ENCODE results near the gene B4GALNT4.
A peak's percentile ranks its signal among the peaks of the same experiment; 100 is the strongest.
"Not testable (repeated sequence)": the region's sequence is repeated elsewhere in the genome, so short reads cannot be mapped to it uniquely, and the experiment has no call there.

B4GALNT4 gene

DNA sequence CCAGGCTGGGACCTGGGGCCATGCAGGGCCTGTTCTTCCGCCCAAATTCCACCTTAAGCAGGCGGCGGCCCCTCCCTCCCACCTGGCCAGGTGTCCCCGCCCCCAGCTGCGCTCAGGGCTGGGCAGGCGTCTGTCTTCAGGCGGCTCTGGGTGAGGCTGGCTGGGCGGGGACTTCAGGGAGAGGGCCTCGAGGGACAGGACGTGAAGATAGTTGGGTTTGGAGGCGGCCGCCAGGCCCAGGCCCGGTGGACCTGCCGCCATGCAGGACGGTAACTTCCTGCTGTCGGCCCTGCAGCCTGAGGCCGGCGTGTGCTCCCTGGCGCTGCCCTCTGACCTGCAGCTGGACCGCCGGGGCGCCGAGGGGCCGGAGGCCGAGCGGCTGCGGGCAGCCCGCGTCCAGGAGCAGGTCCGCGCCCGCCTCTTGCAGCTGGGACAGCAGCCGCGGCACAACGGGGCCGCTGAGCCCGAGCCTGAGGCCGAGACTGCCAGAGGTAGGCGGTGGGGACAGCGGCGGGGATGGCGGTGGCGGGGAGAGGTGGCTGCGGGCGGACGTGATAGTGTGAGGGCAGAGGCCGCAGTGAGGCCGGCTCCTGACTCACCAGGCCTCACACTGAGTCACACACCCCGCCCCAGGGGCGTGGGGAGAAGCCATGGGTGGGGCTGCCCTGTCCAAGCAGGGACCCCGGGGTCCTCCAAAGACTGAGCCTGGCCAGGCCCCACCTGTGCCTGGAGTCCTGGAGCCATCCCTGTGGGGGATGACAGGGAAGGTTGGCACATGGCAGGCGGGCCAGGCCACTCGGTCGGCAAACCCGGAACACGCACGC lies 24.9 kb downstream of the B4GALNT4 start, which contains the start of gene PKP3:
Gene PKP3 (plus strand): TSS at position 176 of the 824 bp plus-strand sequence. CDS start 84 bp downstream, at position 260.
- no peak for DNase-seq

DNA sequence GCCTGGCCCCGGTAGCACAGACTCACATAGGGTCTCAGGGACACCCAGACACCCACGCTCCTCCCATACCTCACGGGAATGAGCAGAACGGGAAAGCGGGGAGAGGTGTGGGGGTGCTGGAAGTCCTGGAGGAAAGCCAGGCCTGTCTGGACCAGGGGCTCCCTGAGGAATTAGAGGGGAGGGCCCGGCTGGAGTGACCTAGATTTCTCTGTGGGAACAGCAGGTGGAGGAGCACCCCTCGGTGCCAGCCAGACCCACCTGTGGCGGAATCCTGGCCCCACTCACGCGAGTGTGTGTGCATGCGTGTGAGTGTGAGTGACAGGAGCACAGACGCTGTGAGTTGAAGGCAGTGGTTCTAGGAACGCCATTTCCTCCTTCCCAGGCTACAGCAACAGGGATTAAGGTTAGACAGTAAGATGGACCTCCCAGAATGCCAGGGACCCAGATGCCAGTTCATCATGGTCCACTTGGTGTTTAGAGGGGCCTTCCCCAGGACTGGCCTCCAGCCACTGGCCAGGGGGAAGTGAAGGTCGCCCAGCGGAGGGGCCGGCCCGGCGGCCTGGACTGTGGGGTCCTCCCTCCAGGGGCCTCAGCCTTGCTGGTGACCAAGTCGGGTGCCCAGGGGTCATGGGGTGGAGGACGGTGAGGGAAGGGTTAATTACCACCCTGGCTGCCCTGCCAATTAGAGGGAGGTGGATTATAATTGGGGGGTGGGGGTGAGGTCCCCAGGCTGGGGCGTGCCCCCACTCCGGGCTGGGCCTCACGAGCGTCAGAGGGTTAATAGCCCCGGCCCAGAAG lies 25.8 kb downstream of the B4GALNT4 start:
- DNase-seq, result no peak

DNA sequence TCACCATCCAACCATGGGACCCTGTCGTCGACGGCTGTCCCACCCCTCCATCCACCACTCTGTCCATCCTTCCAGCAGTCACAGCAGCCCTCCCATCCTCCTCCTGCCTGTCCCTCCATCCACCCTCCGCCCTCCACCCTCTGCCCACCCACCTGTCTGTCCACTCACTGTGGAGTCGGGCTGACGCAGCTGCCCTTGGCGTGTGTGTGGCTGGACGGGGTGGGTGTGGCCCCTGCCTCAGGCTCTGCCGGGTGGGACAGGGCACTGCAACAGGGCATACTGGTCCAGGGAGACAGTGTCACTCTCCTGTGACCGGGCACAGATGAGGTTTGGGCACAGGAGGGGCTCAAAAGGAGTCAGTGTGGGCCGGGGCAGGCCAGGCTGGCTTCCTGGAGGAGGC lies 26.6 kb downstream of the B4GALNT4 start:
- DNase-seq, result no peak

DNA sequence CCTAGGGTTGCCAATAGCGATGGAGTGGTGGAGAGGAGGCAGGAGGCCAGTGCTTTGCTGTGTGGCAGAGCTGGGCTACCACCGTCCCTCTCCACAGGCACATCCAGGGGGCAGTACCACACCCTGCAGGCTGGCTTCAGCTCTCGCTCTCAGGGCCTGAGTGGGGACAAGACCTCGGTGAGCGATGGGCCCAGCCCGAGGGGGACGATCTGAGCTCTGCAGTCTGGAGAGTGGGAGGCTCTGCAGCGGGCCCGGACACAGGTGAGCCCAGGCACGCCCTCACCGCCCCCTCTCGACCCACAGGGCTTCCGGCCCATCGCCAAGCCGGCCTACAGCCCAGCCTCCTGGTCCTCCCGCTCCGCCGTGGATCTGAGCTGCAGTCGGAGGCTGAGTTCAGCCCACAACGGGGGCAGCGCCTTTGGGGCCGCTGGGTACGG lies 27.2 kb downstream of the B4GALNT4 start:
- peak; percentile 38 for DNase-seq

DNA sequence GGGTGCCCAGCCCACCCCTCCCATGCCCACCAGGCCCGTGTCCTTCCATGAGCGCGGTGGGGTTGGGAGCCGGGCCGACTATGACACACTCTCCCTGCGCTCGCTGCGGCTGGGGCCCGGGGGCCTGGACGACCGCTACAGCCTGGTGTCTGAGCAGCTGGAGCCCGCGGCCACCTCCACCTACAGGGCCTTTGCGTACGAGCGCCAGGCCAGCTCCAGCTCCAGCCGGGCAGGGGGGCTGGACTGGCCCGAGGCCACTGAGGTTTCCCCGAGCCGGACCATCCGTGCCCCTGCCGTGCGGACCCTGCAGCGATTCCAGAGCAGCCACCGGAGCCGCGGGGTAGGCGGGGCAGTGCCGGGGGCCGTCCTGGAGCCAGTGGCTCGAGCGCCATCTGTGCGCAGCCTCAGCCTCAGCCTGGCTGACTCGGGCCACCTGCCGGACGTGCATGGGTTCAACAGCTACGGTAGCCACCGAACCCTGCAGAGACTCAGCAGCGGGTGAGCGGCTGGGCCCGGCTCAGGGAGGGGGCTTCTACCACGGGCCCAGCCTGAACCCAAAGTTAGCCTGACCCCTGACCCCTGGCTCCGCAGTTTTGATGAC lies 27.7 kb downstream of the B4GALNT4 start:
- DNase-seq, result peak; percentile 74

DNA sequence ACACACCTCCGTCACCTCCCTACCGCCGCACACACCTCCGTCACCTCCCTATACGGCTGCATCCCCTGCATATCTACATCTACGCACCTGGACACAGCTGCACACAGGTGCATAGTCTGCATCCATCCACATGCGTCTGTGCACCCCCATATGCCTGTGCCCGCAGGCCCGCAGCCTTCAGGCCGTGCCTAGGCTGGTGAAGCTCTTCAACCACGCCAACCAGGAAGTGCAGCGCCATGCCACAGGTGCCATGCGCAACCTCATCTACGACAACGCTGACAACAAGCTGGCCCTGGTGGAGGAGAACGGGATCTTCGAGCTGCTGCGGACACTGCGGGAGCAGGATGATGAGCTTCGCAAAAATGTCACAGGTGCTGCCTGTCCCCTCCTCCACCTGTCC lies 29.5 kb downstream of the B4GALNT4 start:
- DNase-seq, result no peak

DNA sequence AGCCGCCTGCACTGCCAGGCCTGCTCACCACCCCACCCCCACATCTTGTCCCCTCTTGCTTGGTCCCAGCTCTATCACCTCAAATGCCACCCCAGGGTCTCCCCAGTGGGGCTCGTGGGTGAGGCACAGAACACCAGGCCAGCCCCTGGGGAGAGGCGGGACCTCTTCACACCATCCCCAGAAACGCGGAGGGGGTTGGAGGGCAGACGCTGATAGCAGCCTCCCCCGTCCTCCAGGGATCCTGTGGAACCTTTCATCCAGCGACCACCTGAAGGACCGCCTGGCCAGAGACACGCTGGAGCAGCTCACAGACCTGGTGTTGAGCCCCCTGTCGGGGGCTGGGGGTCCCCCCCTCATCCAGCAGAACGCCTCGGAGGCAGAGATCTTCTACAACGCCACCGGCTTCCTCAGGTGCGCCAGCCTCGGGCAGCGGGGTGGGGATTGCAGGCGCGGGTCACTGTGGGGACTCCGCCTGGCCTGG lies 30.5 kb downstream of the B4GALNT4 start:
- no peak for DNase-seq

DNA sequence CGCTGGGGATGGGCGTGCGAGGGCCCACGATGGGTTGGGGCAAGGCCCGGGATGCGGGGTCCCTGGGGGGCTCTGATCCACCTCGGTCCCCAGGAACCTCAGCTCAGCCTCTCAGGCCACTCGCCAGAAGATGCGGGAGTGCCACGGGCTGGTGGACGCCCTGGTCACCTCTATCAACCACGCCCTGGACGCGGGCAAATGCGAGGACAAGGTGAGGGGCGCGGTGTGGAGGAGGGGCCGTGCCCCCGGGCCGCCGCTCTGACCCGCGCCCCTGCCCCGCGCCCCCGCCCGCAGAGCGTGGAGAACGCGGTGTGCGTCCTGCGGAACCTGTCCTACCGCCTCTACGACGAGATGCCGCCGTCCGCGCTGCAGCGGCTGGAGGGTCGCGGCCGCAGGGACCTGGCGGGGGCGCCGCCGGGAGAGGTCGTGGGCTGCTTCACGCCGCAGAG lies 31.0 kb downstream of the B4GALNT4 start:
- no peak for DNase-seq

DNA sequence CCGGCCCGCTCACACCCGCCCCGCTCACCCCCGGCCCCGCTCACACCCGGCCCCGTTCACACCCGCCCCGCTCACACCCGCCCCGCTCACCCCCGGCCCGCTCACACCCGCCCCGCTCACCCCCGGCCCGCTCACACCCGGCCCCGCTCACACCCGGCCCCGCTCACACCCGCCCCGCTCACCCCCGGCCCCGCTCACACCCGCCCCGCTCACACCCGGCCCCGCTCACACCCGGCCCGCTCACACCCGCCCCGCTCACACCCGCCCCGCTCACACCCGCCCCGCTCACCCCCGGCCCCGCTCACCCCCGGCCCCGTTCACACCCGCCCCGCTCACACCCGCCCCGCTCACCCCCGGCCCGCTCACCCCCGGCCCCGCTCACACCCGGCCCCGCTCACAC lies 31.9 kb downstream of the B4GALNT4 start:
- DNase-seq, result not testable (repeated sequence)

DNA sequence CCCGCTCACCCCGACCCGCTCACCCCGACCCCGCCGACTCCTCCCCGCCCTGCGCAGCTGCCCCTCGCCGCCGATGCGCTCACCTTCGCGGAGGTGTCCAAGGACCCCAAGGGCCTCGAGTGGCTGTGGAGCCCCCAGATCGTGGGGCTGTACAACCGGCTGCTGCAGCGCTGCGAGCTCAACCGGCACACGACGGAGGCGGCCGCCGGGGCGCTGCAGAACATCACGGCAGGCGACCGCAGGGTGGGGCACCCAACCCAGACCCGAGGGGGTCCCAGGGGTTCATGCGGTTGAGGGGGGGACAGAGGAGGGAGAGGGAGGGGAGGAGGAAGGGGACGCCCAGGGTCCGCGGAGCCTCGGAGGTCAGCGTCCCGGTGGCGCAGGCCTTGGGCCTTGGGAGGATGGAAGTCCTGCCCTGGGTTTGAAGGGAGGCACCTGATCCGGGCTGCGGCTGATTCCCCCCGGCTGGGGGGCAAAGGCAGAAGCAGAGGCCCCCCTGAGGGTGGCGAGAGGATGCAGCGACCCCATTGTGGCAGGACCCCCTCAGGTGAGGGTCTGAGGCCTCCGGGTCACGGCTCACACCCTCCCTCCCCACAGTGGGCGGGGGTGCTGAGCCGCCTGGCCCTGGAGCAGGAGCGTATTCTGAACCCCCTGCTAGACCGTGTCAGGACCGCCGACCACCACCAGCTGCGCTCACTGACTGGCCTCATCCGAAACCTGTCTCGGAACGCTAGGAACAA lies 33.9 kb downstream of the B4GALNT4 start:
- no peak for DNase-seq

DNA sequence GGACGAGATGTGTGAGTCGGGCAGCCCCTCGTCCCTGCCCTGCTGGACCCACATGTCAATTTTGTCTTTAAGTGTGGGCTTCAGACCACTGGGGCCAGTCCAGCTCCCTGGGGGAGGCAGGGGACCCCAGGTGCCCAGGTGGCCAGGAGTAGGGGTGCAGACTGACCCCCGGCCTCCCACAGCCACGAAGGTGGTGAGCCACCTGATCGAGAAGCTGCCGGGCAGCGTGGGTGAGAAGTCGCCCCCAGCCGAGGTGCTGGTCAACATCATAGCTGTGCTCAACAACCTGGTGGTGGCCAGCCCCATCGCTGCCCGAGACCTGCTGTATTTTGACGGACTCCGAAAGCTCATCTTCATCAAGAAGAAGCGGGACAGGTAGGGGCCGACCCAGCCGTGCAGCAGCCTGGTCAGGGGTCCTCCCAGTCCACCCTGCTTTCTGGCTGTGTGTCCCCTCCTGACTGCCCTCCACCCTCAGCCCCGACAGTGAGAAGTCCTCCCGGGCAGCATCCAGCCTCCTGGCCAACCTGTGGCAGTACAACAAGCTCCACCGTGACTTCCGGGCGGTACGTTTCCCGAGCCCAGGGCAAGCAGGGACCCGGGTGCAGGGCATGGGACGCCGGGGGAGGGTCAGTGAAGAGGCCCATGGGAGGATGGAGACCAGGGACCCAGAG lies 34.6 kb downstream of the B4GALNT4 start:
- no peak for DNase-seq

DNA sequence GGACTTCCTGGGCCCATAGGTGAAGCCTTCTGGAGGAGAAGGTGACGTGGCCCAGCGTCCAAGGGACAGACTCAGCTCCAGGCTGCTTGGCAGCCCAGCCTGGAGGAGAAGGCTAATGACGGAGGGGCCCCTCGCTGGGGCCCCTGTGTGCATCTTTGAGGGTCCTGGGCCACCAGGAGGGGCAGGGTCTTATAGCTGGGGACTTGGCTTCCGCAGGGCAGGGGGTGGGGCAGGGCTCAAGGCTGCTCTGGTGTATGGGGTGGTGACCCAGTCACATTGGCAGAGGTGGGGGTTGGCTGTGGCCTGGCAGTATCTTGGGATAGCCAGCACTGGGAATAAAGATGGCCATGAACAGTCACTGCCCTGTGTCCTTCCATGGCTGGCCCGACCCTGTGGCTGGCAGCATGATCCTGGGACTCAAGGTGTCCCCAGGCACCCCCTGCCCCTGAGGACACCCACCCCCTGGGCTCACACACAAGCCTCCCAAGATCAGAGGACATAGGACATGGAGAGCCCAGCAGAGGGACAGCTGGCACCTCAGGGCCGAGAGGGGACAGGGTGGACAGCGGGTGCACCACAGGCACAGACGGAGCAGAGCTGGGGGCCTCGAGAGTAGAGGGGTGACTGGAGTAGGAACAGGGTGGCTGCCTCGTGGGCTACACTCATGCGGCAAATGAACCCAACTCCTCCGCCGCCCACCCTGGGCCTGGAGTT lies 35.4 kb downstream of the B4GALNT4 start:
- DNase-seq, result no peak

DNA sequence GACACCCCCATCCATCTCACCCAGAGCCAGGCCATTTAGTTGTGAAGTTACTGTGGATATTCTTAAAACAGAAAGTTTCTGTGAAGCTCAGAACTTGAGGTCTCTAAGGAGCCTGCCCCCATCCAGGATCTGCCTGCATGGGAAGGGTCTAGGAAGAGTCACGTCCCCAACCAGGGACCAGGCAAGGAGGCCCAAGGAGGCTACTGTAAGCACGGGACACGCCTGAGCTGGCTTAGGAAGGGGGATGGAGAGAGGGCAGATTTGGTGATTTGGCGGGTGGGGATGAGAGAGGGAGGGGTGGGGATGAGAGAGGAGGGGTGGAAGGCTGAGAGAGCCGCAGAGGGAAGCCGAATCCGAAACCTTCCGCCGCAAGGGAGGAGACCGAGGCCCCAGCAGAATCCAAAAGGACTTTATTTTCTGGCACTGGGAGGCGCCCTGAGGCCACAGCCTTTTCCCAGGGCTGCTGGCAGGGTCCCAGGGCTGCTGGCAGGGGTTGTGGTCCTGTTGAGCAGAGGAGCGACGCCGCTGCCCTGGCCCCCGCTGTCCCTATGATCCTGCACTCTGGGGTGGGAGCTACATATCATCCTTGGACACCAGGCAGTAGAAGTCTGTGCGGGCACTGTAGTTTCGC lies 36.1 kb downstream of the B4GALNT4 start:
- DNase-seq, result no peak

DNA sequence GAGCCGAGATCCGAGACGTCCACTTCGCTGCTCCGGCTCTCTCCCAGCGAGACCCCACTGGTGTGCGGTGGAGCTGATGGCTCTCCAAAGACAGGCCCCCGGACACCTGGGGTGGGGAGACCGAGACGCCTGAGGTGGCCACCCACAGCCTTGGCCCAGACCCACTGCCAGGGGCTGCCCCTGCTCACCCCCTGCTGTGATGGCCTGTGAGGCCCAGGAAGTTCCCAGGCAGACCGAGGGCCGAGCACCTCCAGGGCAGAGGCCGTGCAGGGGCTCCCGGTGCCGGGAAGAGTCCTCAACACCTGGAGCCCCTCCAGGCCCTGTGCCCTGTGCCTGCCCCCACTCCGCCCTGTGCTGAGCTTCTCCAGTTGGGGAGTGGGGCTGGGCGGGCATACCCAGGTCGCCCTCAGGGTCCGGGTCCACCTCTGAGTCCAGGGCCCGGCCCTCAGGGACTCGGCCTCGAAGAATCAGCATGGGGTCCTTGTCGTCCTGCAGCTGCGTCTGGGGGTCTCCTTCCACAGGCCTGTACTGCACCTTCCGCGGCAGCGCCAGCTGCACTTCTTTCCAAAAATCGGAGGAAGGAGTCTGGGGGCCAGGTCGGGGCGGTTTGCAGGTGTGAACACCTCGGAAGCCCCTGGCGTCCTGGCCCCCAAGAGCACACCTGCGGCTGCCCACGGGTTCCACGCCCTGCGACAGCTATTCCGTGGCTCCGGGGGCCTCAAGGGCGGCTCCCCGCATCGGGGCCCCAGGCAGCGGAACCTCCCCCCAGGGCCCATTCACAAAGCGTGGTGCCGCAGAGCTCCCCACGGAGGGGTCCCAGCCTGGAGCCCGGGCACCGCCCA lies 36.9 kb downstream of the B4GALNT4 start:
- no peak for DNase-seq

DNA sequence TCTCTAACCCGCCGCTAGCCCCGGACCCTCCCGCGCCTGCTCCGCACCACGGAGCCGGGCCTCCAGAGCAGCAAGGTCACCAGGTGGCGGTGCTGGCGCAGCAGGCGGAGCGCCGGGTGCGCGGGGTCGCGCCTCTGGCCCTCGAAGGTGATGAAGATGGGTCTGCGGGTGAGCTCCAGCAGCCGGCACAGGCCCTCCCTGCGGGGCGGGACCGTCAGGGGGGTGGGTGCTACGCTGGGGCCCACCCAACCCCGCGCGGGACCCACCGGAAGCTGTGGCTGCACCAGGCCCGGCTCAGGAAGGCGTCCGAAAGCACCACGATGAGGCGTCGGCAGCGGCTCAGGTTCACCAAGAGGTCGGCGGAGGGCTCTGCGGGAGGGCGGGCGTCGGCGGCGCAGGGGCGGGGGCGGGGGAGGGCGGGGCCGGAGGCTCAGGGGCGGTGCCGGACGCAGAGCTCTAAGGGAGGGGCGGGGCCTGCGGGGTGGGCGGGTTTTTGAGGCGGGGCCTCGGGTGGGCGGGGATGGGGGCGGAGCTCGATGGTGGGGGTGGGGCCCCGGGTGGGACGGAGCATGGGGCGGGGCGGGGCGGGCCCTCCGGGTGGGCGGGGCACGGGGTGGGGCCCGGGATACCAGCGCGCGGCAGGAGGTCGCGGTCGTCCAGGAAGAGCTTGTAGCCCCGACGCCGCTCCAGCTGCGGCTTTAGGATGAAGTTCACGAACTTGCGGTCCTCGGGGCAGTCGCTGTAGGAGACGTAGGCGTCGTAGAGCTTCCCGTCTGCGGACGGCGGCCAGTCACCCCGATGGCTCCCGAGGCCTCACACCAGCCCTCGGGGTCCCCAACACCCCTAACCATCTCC lies 37.7 kb downstream of the B4GALNT4 start:
- peak; percentile 93 for DNase-seq

DNA sequence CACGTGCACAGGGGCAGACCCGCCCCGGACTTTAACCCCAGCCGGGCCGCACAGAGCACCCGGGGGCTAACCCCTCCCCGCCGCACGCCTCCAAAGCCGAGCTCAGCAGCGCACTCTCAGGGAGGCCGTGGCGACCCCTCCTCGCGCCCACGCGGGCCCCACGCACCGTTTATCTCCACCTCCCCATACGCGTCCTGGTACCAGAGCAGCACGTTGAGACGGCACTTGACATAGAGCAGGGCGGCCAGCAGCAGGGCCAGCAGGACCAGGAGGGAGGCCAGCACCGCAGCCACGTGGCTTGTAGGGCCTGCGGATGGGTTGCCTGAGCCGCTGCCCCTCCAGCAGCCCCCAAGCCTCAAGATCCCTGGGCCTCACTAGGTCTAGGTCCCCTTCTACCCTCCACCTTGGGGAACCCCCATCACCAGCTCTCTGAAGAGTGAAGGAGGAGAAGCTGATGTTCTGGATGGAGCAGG lies 38.4 kb downstream of the B4GALNT4 start:
- peak; percentile 31 for DNase-seq

DNA sequence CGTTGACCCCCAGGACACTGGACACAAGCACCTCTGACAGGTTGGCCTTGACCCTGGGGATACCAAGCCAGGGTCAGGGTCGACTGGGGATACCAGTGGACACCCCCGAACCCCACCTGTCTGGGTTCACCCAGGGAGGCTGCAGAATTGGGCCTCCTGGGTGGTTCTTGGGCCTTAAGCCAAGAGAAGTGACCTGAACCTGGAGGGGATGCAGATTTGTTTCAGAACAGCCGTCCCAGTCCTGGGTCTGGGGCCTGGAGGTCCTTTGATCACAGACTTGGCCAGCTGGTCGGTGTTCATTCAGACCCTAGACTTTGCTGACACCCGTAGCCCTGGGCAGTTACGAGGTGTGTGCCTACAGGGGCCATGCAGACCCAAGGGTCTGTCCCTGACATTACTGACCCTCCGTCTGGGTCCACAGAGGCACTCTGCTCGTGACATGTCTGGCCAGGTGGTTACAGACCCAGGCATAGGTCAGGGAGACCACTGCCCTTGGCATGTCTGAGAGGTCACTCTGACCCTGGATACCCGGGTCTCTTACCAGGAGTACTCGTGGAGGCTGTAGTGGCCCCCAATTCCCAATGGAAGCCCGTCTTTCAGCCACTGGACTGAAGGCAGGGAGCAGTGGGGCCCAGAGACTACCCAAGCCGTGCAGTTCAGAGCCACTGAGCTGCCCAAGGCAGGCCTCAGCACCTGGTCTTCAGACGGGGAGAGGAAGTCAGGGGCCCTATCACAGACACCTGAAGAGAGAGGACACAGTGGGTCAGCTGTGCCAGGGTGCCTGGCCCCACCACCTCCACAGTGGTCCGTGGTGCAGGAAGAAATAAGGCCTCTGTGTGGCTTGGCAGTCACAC lies 39.1 kb downstream of the B4GALNT4 start:
- DNase-seq, result no peak

Data from CD4-positive, alpha-beta T cell treated with Interleukin-17A for 4 hours (primary cell).